Fibroblast of skin of right quadriceps (primary cell): ENCODE data around the gene CAPZA1.

Source experiments
- DNase-seq: peaks from one replicate; pipeline ENCODE4 v3.0.0-alpha.2; 2013

The CAPZA1 gene

GRCh38 chr1:112678605-112679004 is 59.0 kb downstream of the CAPZA1 start:
- no peak for DNase-seq

DNA sequence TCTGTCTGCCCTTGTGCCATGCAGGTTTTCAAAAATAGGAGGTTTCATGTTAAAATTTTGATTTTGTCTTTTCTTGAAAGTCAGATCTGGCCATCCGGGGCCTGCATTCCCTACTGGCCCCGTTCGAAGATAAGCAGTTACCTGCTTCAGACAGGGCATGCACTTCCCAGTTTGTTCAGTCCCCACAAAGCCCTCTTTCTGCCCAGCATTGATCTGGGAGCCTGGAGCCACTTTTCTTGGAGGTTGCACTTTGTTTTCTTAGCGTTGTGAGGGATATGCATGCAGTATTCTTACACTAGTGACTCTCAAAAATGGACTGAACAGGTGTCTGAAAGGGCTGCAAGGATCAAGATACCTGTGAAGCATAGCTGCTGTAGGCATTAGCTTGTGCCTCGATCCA is 66.3 kb downstream of the CAPZA1 start:
- no peak for DNase-seq

DNA sequence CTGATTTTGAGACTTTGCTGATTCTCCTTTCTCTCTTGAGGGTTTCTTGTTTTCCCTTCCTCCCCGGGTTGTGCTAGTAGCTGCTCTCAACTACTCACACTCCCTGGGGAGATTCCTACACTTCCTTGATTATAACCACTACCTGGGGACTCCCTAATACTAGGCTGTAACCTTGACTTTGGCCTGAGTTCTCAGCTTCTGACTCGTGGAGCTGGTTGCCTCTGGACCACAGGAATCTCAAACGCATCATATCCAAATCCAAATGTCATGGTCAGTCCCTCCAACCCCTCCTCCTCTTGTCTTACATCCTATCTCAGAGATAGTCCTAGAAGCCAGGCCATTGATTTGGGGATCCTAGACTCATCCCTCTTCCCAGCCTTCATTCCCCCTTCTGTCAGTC is 66.8 kb downstream of the CAPZA1 start:
- peak; percentile 48 for DNase-seq

GRCh38 chr1:112686835-112687234 is 67.2 kb downstream of the CAPZA1 start:
- DNase-seq: no peak

GRCh38 chr1:112687361-112687760 is 67.7 kb downstream of the CAPZA1 start:
- no peak for DNase-seq

DNA sequence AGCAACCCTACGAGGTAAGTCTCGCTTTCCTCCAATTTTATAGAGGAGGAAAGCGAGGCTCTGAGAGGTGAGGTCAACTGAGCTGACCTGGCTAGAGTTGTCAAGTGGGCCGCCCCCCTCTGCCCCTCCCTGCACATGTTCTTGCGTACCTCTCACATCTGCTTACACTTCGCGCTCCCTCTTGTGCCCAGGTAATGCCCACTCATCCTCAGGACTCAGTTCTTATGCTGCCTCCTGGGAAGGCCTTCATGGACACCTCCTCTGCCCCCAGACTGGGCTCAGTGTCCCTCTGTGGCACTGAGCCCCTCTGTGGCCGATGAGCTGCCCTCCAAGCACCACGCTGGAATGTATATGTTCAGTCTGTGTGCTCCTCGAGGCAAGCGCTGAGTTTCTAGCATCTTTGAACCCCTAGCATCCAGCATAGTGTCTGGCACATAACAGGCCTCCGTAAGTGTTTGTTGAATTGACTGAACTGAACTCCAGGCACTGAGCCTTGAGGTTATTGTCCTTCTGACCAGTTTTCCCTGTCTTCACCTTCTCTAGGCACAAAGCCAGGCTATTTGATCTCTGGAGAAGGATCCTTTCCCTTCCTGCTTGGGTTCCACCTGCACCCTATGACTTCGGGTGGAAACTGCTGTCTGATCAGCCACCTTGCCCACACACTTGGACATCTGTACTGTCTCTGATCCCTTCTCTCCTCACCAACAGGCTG is 68.3 kb downstream of the CAPZA1 start:
- no peak for DNase-seq

DNA sequence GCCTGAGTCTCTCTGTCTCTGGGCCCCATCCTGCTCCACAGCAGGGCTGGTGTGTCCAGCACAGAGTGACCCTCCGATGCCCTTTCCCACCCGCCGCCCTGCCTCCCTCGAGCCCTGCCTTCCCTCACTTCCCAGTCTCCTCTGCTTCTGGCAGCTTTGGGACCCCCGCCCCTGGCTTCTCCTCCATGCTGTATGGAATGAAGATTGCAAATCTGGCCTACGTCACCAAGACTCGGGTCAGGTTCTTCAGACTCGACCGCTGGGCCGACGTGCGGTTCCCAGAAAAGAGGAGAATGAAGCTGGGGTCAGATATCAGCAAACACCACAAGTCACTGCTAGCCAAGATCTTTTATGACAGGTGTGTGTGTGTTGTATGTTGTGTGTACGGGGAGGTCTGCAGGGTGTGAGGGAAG is 69.2 kb downstream of the CAPZA1 start:
- no peak for DNase-seq

DNA sequence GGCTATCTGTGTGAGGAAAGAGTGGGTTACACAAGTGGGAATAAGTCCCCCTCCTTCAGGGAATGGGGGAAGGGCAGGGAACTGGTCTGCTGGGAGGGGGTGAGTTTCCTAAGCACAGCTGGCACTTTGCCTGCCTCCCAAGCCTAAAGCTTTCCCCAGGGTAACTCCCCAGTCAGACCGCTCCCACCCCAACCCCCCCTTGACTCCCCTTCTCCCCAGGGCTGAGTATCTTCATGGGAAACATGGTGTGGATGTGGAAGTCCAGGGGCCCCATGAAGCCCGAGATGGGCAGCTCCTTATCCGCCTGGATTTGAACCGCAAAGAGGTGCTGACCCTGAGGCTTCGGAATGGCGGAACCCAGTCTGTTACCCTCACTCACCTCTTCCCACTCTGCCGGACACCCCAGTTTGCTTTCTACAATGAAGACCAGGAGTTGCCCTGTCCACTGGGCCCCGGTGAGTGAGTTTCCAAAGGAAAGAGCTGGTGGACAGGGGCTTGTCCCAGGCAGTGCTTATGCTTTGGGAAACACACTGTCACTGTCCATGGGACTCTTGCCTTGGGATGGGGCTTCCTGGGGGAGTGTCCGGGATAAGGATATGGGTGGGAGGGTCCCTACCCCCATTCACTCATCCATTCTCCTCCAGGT is 69.7 kb downstream of the CAPZA1 start:
- no peak for DNase-seq

DNA sequence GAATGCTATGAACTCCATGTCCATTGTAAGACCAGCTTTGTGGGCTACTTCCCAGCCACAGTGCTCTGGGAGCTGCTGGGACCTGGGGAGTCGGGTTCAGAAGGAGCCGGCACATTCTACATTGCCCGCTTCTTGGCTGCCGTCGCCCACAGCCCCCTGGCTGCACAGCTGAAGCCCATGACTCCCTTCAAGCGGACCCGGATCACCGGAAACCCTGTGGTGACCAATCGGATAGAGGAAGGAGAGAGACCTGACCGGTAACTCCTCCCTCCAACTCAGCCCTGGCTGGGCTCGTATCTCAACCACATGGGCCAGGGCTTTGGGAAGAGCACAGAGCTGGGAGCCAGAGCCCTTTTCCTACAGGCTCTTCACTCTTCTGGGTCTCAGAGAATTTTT is 70.2 kb downstream of the CAPZA1 start:
- no peak for DNase-seq

- no peak for DNase-seq
These were observed 73.0 kb downstream of the CAPZA1 start for GRCh38 chr1:112692681-112693080.

GRCh38 chr1:112693821-112694220 is 74.2 kb downstream of the CAPZA1 start:
- no peak for DNase-seq

DNA sequence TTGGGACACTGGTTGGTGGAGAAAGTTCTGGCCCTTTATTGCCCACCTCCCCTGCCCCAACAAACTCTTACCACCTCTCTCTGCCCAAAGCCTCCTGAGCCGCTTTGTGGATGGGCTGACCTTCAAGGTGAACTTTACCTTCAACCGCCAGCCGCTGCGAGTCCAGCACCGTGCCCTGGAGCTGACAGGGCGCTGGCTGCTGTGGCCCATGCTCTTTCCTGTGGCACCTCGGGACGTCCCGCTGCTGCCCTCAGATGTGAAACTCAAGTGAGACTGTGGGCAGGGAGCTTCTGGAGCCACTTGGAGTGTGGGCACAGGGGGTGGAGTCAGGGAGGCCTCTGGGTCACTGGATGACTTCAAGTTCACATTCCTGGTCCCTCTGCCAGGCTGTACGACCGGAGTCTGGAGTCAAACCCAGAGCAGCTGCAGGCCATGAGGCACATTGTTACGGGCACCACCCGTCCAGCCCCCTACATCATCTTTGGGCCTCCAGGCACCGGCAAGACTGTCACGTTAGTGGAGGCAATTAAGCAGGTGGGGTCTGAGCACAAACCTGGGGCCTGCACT is 74.8 kb downstream of the CAPZA1 start:
- DNase-seq: no peak

DNA sequence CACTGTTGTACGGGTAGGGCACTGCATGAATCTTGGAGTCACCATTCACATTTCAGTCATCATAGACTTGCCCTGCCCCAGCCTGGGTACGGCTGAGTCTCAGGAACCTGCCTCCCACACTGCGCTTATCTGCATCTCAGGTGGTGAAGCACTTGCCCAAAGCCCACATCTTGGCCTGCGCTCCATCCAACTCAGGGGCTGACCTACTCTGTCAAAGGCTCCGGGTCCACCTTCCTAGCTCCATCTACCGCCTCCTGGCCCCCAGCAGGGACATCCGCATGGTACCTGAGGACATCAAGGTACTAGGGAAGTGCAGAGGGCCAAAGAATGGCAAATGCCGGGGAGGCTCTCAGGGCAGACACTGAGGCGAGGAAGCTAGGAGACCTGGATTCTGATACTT is 75.6 kb downstream of the CAPZA1 start:
- DNase-seq: no peak

GRCh38 chr1:112696578-112697314 is 77.1 kb downstream of the CAPZA1 start:
- DNase-seq: no peak

DNA sequence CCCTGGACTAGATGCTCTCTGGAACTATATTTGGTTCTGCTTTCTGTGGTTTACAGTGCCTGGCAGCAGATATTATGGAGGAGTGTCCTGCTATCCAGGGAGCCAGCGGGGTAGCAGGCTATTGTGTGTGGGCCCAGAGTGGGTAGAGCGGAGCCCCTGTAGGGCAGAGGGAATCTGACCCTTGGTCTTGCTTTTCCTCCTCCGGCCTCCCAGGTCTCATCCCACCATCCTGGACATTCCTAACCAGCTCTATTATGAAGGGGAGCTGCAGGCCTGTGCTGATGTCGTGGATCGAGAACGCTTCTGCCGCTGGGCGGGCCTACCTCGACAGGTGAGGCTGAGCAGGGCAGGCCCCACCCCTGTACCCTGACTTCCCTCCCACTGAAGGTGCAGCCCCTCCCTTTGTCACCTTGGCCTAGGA is 78.2 kb downstream of the CAPZA1 start:
- DNase-seq: no peak

GRCh38 chr1:112698366-112699310 is 79.0 kb downstream of the CAPZA1 start:
- no peak for DNase-seq

DNA sequence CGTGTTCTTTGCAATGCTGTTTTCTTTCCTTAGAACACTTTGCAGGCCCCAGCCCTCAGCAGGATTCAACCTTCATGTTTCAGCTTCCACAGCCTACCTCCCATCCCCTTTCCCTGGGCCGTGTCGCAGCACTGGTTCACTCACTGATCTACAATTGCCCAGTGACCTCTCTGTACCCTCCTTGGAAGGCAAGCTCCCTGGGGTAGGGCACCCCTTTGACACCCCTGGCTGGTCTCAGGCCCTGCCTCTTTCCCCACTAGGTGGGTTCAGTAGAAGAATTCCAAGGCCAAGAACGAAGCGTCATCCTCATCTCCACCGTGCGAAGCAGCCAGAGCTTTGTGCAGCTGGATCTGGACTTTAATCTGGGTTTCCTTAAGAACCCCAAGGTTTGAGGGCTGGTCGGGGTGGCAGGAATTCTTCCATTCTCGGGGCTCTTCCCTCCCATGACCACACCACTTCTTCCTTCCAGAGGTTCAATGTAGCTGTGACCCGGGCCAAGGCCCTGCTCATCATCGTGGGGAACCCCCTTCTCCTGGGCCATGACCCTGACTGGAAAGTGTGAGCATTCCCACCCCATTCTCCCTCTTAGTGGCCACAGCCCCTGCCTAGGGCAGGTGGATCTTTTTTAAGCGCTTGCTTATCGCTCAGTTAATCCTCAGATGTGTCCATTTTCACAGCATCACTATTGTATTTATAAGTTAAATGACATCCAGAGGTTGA is 80.0 kb downstream of the CAPZA1 start:
- no peak for DNase-seq

GRCh38 chr1:112700290-112701226 is 80.9 kb downstream of the CAPZA1 start:
- peak; percentile 97 for DNase-seq

- no peak for DNase-seq
These were observed 81.8 kb downstream of the CAPZA1 start for GRCh38 chr1:112701227-112702066.

DNA sequence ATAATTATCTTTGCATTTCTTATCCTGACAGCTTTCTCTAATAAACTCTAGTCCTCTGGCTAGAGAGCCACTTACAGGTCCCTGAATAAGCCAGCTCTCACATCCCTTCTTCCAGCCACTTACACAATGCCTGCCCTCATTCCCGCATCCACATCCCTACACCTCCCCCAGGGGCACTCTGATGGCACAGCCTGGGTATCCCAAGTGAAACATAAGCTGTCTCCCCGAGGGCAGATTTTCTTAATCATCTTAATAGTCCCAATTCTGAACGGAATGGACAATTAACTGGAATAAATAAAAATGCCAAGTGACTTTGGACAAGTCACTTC is 82.4 kb downstream of the CAPZA1 start:
- DNase-seq: no peak
